Fibroblast of pulmonary artery (primary cell): Measurements from ENCODE around the gene SUN5.
A peak's percentile ranks its signal among the peaks of the same experiment; 100 is the strongest.

Experiments used
- DNase-seq: peaks from one replicate; pipeline ENCODE4 v3.0.0-alpha.2; 2010; ENCODE audit warnings: low read depth
- H3K4me3 ChIP-seq: replicated peaks from 2 replicates; pipeline ENCODE4 v1.5.1; 2011; ENCODE audit warnings: low read depth, mild to moderate bottlenecking, control low read depth, low read length, moderate library complexity
- CTCF ChIP-seq: IDR thresholded peaks from 2 replicates; pipeline ENCODE4 v1.5.1; 2011; ENCODE audit warnings: mild to moderate bottlenecking, control low read depth, low read length, inconsistent platforms; ENCODE audit errors: missing control alignments

Gene SUN5

GRCh38 chr20:33007376-33008335, 3.4 kb upstream of the SUN5 start, which contains the start of gene BPIFB2:
Gene BPIFB2, plus strand, starts transcription at chr20:33007704. Its CDS starts 871 bp downstream, at chr20:33008575.
- DNase-seq, result no peak
- H3K4me3 ChIP-seq, result no peak within 1 kb of the TSS
- TF ChIP-seq CTCF, result no peak

GRCh38 chr20:33006776-33007375, 2.6 kb upstream of the SUN5 start:
- no peak overlapping the region for H3K4me3 ChIP-seq
- TF ChIP-seq CTCF, result no peak
- no peak for DNase-seq

GRCh38 chr20:33005908-33006775, 1.9 kb upstream of the SUN5 start:
- no peak for TF ChIP-seq CTCF
- H3K4me3 ChIP-seq, result no peak overlapping the region
- no peak for DNase-seq

- peak; percentile 12 for DNase-seq
- peak; percentile 47 for TF ChIP-seq CTCF
- H3K4me3 ChIP-seq, result no peak overlapping the region
Observed at GRCh38 chr20:33005132-33005566, 916 bp upstream of the SUN5 start.

GRCh38 chr20:33002087-33002808, 2.0 kb downstream of the SUN5 start:
- no peak overlapping the region for H3K4me3 ChIP-seq
- DNase-seq, result no peak
- TF ChIP-seq CTCF, result no peak
